ENCODE data around the gene PSMD8. TPM values are rescaled to one million over a fixed set of nuclear protein-coding genes. Genes with fewer than 3 reads are reported as not detected.

Gene PSMD8
- total RNA-seq (133 TPM), polyA plus RNA-seq (ENCODE audit: insufficient read depth in 1 of 8, insufficient read length in 8 of 8, low replicate concordance in 1 of 8) (100 to 1,000 TPM; 124 to 150 (median 141) TPM)
- long read RNA-seq, donor 1, transcript PSMD8-201 (7 exons, 1,553 nt) = major isoform, 43 of 54 reads
- long read RNA-seq, donor 1, partial matches to known transcripts = 10 of 54 reads
- long read RNA-seq, donor 1, other reads (novel, unspliced or antisense) = 0 of 54 reads
- long read RNA-seq, donor 2, transcript PSMD8-201 (7 exons, 1,553 nt) = major isoform, 14 of 15 reads
- long read RNA-seq, donor 2, partial matches to known transcripts = 0 of 15 reads
- long read RNA-seq, donor 2, other reads (novel, unspliced or antisense) = 0 of 15 reads
- long read RNA-seq, donor 3, transcript PSMD8-201 (7 exons, 1,553 nt) = major isoform, 86 of 117 reads
- long read RNA-seq, donor 3, partial matches to known transcripts = 26 of 117 reads
- long read RNA-seq, donor 3, other reads (novel, unspliced or antisense) = 0 of 117 reads
- long read RNA-seq, donor 4, transcript PSMD8-201 (7 exons, 1,553 nt) = major isoform, 53 of 69 reads
- long read RNA-seq, donor 4, transcript PSMD8-208 (6 exons, 771 nt) = minor isoform, 11 of 69 reads
- long read RNA-seq, donor 4, partial matches to known transcripts = 5 of 69 reads
- long read RNA-seq, donor 4, other reads (novel, unspliced or antisense) = 0 of 69 reads
- long read RNA-seq, donor 5, transcript PSMD8-201 (7 exons, 1,553 nt) = major isoform, 192 of 323 reads
- long read RNA-seq, donor 5, transcript PSMD8-208 (6 exons, 771 nt) = minor isoform, 13 of 323 reads
- long read RNA-seq, donor 5, partial matches to known transcripts = 117 of 323 reads
- long read RNA-seq, donor 5, other reads (novel, unspliced or antisense) = 0 of 323 reads
- long read RNA-seq, donor 6, transcript PSMD8-201 (7 exons, 1,553 nt) = major isoform, 189 of 242 reads
- long read RNA-seq, donor 6, transcript PSMD8-208 (6 exons, 771 nt) = minor isoform, 9 of 242 reads
- long read RNA-seq, donor 6, partial matches to known transcripts = 44 of 242 reads
- long read RNA-seq, donor 6, other reads (novel, unspliced or antisense) = 0 of 242 reads
- long read RNA-seq, donor 7, transcript PSMD8-208 (6 exons, 771 nt) = minor isoform, 11 of 149 reads
- long read RNA-seq, donor 7, transcript PSMD8-201 (7 exons, 1,553 nt) = major isoform, 94 of 149 reads
- long read RNA-seq, donor 7, partial matches to known transcripts = 44 of 149 reads
- long read RNA-seq, donor 7, other reads (novel, unspliced or antisense) = 0 of 149 reads
- long read RNA-seq, donor 8, transcript PSMD8-201 (7 exons, 1,553 nt) = major isoform, 63 of 73 reads
- long read RNA-seq, donor 8, partial matches to known transcripts = 7 of 73 reads
- long read RNA-seq, donor 8, other reads (novel, unspliced or antisense) = 0 of 73 reads
- long read RNA-seq, donor 9, transcript PSMD8-201 (7 exons, 1,553 nt) = major isoform, 57 of 80 reads
- long read RNA-seq, donor 9, partial matches to known transcripts = 21 of 80 reads
- long read RNA-seq, donor 9, other reads (novel, unspliced or antisense) = 0 of 80 reads
- long read RNA-seq, donor 10, transcript PSMD8-201 (7 exons, 1,553 nt) = major isoform, 82 of 112 reads
- long read RNA-seq, donor 10, transcript PSMD8-208 (6 exons, 771 nt) = minor isoform, 7 of 112 reads
- long read RNA-seq, donor 10, partial matches to known transcripts = 23 of 112 reads
- long read RNA-seq, donor 10, other reads (novel, unspliced or antisense) = 0 of 112 reads
- long read RNA-seq, donor 11, transcript PSMD8-201 (7 exons, 1,553 nt) = major isoform, 62 of 89 reads
- long read RNA-seq, donor 11, partial matches to known transcripts = 23 of 89 reads
- long read RNA-seq, donor 11, other reads (novel, unspliced or antisense) = 0 of 89 reads

- under 1% methylated on average over 65 of the region's 65 CpGs for WGBS (ENCODE audit: insufficient coverage)
- H3K36me3 ChIP-seq (ENCODE audit: control insufficient read depth, insufficient read depth, low read length) = peaks cover 27% of the 10 kb centered on the region
Observed at GRCh38 chr19:38374332-38375097, at the start of gene PSMD8. Gene PSMD8 (plus strand): TSS chr19:38374571. CDS start chr19:38374602, 31 bp downstream.

GRCh38 chr19:38326591-38326990 is 47.8 kb upstream of the PSMD8 start:
- Histone ChIP-seq H3K9me3 (replicated peaks; ENCODE audit: control insufficient read depth, low read depth, low read length) (no peaks in the 10 kb centered on the region), H3K4me3 (ENCODE audit: low read length) (no peak overlapping the region), H3K36me3 (ENCODE audit: control insufficient read depth, insufficient read depth, low read length) (peaks cover 9% of the 10 kb centered on the region), H3K27ac (ENCODE audit: low read length) (no peak overlapping the region), H3K27me3 (ENCODE audit: control insufficient read depth, insufficient read depth, low read length) (no peaks in the 10 kb centered on the region), H3K4me1 (ENCODE audit: control insufficient read depth, insufficient read depth, low read length) (no peaks in the 10 kb centered on the region)
- no peak for DNase-seq
- 90% methylated on average over 18 of the region's 22 CpGs for WGBS (ENCODE audit: insufficient coverage)

More at GRCh38 chr19:38374332-38375097, at the start of gene PSMD8:
- peaks cover 4% of the 10 kb centered on the region for H3K27me3 ChIP-seq (ENCODE audit: control insufficient read depth, insufficient read depth, low read length)
- H3K27ac ChIP-seq (ENCODE audit: low read length) = peak within 1 kb of the TSS; percentile 98
- DNase-seq = peak; percentile 100
- H3K4me1 ChIP-seq (ENCODE audit: control insufficient read depth, insufficient read depth, low read length) = peaks cover 20% of the 10 kb centered on the region
- H3K9me3 ChIP-seq (replicated peaks; ENCODE audit: control insufficient read depth, low read depth, low read length) = no peaks in the 10 kb centered on the region
- H3K4me3 ChIP-seq (ENCODE audit: low read length) = peak within 1 kb of the TSS; percentile 98

- 91% methylated on average over 7 of the region's 7 CpGs for WGBS (ENCODE audit: insufficient coverage)
- Histone ChIP-seq H3K4me1 (ENCODE audit: control insufficient read depth, insufficient read depth, low read length) (no peaks in the 10 kb centered on the region), H3K9me3 (replicated peaks; ENCODE audit: control insufficient read depth, low read depth, low read length) (no peaks in the 10 kb centered on the region), H3K36me3 (ENCODE audit: control insufficient read depth, insufficient read depth, low read length) (peaks cover 9% of the 10 kb centered on the region), H3K4me3 (ENCODE audit: low read length) (no peak overlapping the region), H3K27me3 (ENCODE audit: control insufficient read depth, insufficient read depth, low read length) (no peaks in the 10 kb centered on the region), H3K27ac (ENCODE audit: low read length) (no peak overlapping the region)
- DNase-seq = no peak
Observed at GRCh38 chr19:38329651-38330050, 44.7 kb upstream of the PSMD8 start.

DNA sequence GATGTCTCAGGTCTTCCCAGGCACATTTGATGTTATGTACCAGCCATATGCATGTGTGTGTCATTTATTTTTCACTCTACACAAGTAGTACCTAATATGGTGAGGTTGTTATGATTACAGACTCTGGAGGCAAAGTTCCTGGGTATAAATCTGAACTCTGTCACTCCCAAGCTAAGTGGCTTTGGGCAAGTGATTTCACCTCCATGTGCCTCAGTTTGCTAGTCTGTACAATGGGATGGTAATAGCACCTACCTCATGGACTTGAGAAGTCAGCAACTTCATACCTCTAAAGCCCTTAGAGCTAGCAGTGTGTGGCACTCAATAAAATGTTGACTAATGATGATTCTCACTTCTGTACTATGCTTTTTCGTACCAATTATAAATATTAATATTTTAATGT is 42.6 kb upstream of the PSMD8 start:
- H3K27ac ChIP-seq (ENCODE audit: low read length) = no peak overlapping the region
- no peaks in the 10 kb centered on the region for H3K27me3 ChIP-seq (ENCODE audit: control insufficient read depth, insufficient read depth, low read length)
- WGBS (ENCODE audit: insufficient coverage) = no CpG with 5 or more reads among the region's 1 CpG
- H3K4me3 ChIP-seq (ENCODE audit: low read length) = no peak overlapping the region
- peaks cover 1% of the 10 kb centered on the region for H3K4me1 ChIP-seq (ENCODE audit: control insufficient read depth, insufficient read depth, low read length)
- no peaks in the 10 kb centered on the region for H3K9me3 ChIP-seq (replicated peaks; ENCODE audit: control insufficient read depth, low read depth, low read length)
- H3K36me3 ChIP-seq (ENCODE audit: control insufficient read depth, insufficient read depth, low read length) = peaks cover 6% of the 10 kb centered on the region
- DNase-seq = no peak

DNA sequence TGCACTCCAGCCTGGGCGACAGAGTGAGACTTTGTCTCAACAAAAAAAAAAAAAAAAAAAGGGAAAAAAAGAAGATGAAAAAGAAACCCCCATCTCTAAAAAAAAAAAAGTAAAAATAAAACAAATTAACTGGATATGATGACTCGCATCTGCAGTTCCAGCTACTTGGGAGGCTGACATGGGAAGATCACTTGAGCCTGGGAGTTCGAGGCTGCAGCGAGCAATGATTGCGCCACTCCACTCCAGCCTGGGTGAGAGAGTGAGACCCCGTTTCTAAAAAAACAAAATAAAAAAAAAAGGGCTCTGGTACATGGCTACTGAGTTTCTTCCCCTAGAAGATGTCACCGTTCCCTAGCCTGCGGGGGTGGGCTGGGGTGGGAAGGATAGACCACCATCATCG is 41.1 kb upstream of the PSMD8 start:
- Histone ChIP-seq H3K36me3 (ENCODE audit: control insufficient read depth, insufficient read depth, low read length) (no peaks in the 10 kb centered on the region), H3K9me3 (replicated peaks; ENCODE audit: control insufficient read depth, low read depth, low read length) (no peaks in the 10 kb centered on the region), H3K27ac (ENCODE audit: low read length) (no peak overlapping the region), H3K4me1 (ENCODE audit: control insufficient read depth, insufficient read depth, low read length) (peaks cover 9% of the 10 kb centered on the region), H3K4me3 (ENCODE audit: low read length) (no peak overlapping the region), H3K27me3 (ENCODE audit: control insufficient read depth, insufficient read depth, low read length) (no peaks in the 10 kb centered on the region)
- no peak for DNase-seq
- 90% methylated on average over 4 of the region's 9 CpGs for WGBS (ENCODE audit: insufficient coverage)

- Histone ChIP-seq H3K27me3 (ENCODE audit: control insufficient read depth, insufficient read depth, low read length) (no peaks in the 10 kb centered on the region), H3K27ac (ENCODE audit: low read length) (peak overlapping the region; percentile 99), H3K4me3 (ENCODE audit: low read length) (peak overlapping the region; percentile 77), H3K36me3 (ENCODE audit: control insufficient read depth, insufficient read depth, low read length) (no peaks in the 10 kb centered on the region), H3K9me3 (replicated peaks; ENCODE audit: control insufficient read depth, low read depth, low read length) (no peaks in the 10 kb centered on the region), H3K4me1 (ENCODE audit: control insufficient read depth, insufficient read depth, low read length) (peaks cover 9% of the 10 kb centered on the region)
- DNase-seq = peak; percentile 98
- under 1% methylated on average over 52 of the region's 52 CpGs for WGBS (ENCODE audit: insufficient coverage)
Observed at GRCh38 chr19:38335949-38336637, 38.3 kb upstream of the PSMD8 start.

- Histone ChIP-seq H3K9me3 (replicated peaks; ENCODE audit: control insufficient read depth, low read depth, low read length) (no peaks in the 10 kb centered on the region), H3K4me3 (ENCODE audit: low read length) (peak overlapping the region; percentile 77), H3K27me3 (ENCODE audit: control insufficient read depth, insufficient read depth, low read length) (no peaks in the 10 kb centered on the region), H3K4me1 (ENCODE audit: control insufficient read depth, insufficient read depth, low read length) (peaks cover 9% of the 10 kb centered on the region), H3K36me3 (ENCODE audit: control insufficient read depth, insufficient read depth, low read length) (no peaks in the 10 kb centered on the region), H3K27ac (ENCODE audit: low read length) (peak overlapping the region; percentile 99)
- WGBS (ENCODE audit: insufficient coverage) = 4% methylated on average over 41 of the region's 41 CpGs
- peak; percentile 93 for DNase-seq
Observed at GRCh38 chr19:38336638-38337359, 37.6 kb upstream of the PSMD8 start.

- 59% methylated on average over 9 of the region's 10 CpGs for WGBS (ENCODE audit: insufficient coverage)
- Histone ChIP-seq H3K4me3 (ENCODE audit: low read length) (peak overlapping the region; percentile 77), H3K27ac (ENCODE audit: low read length) (peak overlapping the region; percentile 99), H3K27me3 (ENCODE audit: control insufficient read depth, insufficient read depth, low read length) (no peaks in the 10 kb centered on the region), H3K4me1 (ENCODE audit: control insufficient read depth, insufficient read depth, low read length) (peaks cover 9% of the 10 kb centered on the region), H3K36me3 (ENCODE audit: control insufficient read depth, insufficient read depth, low read length) (no peaks in the 10 kb centered on the region), H3K9me3 (replicated peaks; ENCODE audit: control insufficient read depth, low read depth, low read length) (no peaks in the 10 kb centered on the region)
- no peak for DNase-seq
Observed at GRCh38 chr19:38337360-38337653, 37.1 kb upstream of the PSMD8 start.

Measured in muscle of leg (tissue), 16 donors.